ENCODE results near the gene GPR132. TPM values are rescaled to one million over a fixed set of nuclear protein-coding genes. Genes with fewer than 3 reads are reported as not detected.
"Not testable (repeated sequence)": the region's sequence is repeated elsewhere in the genome, so short reads cannot be mapped to it uniquely, and the experiment has no call there.

Gene GPR132
- total RNA-seq, 3 donors from 2014 or later: 1.3 to 2.9 (median 1.8) TPM

GRCh38 chr14:105039458-105040205 lies 25.6 kb downstream of the GPR132 start:
- TF ChIP-seq POLR2AphosphoS5 (IDR thresholded peaks at IDR 0.05): no peak
- TF ChIP-seq POLR2A (IDR thresholded peaks at IDR 0.05): no peak
- no peak for TF ChIP-seq CTCF (IDR thresholded peaks at IDR 0.05)
- H3K36me3 ChIP-seq: no peaks in the 10 kb centered on the region
- no peak overlapping the region for H3K4me3 ChIP-seq
- no peak for DNase-seq (ENCODE audit: low spot score in 2 of 2)
- no peaks in the 10 kb centered on the region for H3K4me1 ChIP-seq
- no peaks in the 10 kb centered on the region for H3K9me3 ChIP-seq
- no peaks in the 10 kb centered on the region for H3K27me3 ChIP-seq
- no peak overlapping the region for H3K27ac ChIP-seq
- intact Hi-C loops (cut with DNase I; ENCODE audit: low total_unique reads): no loop called here

GRCh38 chr14:105035616-105036015 lies 29.6 kb downstream of the GPR132 start:
- H3K9me3 ChIP-seq; DNase-seq (ENCODE audit: low spot score in 2 of 2); H3K4me3 ChIP-seq; intact Hi-C loops (cut with DNase I; ENCODE audit: low total_unique reads); H3K36me3 ChIP-seq; H3K27me3 ChIP-seq; H3K4me1 ChIP-seq; H3K27ac ChIP-seq: not testable (repeated sequence)

GRCh38 chr14:105034315-105035039 lies 30.8 kb downstream of the GPR132 start:
- Histone ChIP-seq H3K4me3 (peak overlapping the region in 1 of 3 donors; percentile 57), H3K9me3 (no peaks in the 10 kb centered on the region), H3K27me3 (no peaks in the 10 kb centered on the region), H3K36me3 (no peaks in the 10 kb centered on the region), H3K27ac (peak overlapping the region in 1 of 2 donors; percentile 53), H3K4me1 (no peaks in the 10 kb centered on the region)
- no peak for TF ChIP-seq POLR2AphosphoS5 (IDR thresholded peaks at IDR 0.05)
- no peak for TF ChIP-seq POLR2A (IDR thresholded peaks at IDR 0.05)
- no peak for TF ChIP-seq CTCF (IDR thresholded peaks at IDR 0.05)
- intact Hi-C loops (cut with DNase I; ENCODE audit: low total_unique reads): no loop called here
- DNase-seq (ENCODE audit: low spot score in 2 of 2): no peak

- H3K27me3 ChIP-seq; H3K4me1 ChIP-seq; intact Hi-C loops (cut with DNase I; ENCODE audit: low total_unique reads); DNase-seq (ENCODE audit: low spot score in 2 of 2); H3K36me3 ChIP-seq; H3K9me3 ChIP-seq: not testable (repeated sequence)
- Histone ChIP-seq H3K27ac (peak overlapping the region; percentile 53 to 73), H3K4me3 (peak overlapping the region; percentile 34 to 57 (median 45))
Observed at GRCh38 chr14:105033412-105033900, 31.8 kb downstream of the GPR132 start.

GRCh38 chr14:105032451-105032901 lies 32.8 kb downstream of the GPR132 start:
- H3K4me3 ChIP-seq: peak overlapping the region in 2 of 3 donors; percentile 45 to 57
- H3K36me3 ChIP-seq; H3K27me3 ChIP-seq; H3K4me1 ChIP-seq; H3K9me3 ChIP-seq; intact Hi-C loops (cut with DNase I; ENCODE audit: low total_unique reads): not testable (repeated sequence)
- peak in 1 of 2 donors; percentile 26 for DNase-seq (ENCODE audit: low spot score in 2 of 2)
- H3K27ac ChIP-seq: peak overlapping the region; percentile 53 to 73

GRCh38 chr14:105030836-105031396 lies 34.3 kb downstream of the GPR132 start:
- no peaks in the 10 kb centered on the region for H3K36me3 ChIP-seq
- DNase-seq (ENCODE audit: low spot score in 2 of 2): no peak
- no peaks in the 10 kb centered on the region for H3K9me3 ChIP-seq
- TF ChIP-seq POLR2A (IDR thresholded peaks at IDR 0.05) (no peak), POLR2AphosphoS5 (IDR thresholded peaks at IDR 0.05) (no peak), CTCF (IDR thresholded peaks at IDR 0.05) (no peak)
- no peaks in the 10 kb centered on the region for H3K27me3 ChIP-seq
- no peaks in the 10 kb centered on the region for H3K4me1 ChIP-seq
- intact Hi-C loops (cut with DNase I; ENCODE audit: low total_unique reads): no loop called here
- no peak overlapping the region for H3K4me3 ChIP-seq
- peak overlapping the region in 1 of 2 donors; percentile 27 for H3K27ac ChIP-seq

Measured in breast epithelium (tissue), 4 donors.